ENCODE results near the gene RNF38. TPM values are rescaled to one million over a fixed set of nuclear protein-coding genes. Genes with fewer than 3 reads are reported as not detected.
"Not testable (repeated sequence)": the region's sequence is repeated elsewhere in the genome, so short reads cannot be mapped to it uniquely, and the experiment has no call there.

RNF38 gene
- total and polyA plus RNA-seq, 2 donors (not counting 3 experiments of a cell fraction or from before 2014, with no cell fraction given) = 36.7 to 47.2 TPM

DNA sequence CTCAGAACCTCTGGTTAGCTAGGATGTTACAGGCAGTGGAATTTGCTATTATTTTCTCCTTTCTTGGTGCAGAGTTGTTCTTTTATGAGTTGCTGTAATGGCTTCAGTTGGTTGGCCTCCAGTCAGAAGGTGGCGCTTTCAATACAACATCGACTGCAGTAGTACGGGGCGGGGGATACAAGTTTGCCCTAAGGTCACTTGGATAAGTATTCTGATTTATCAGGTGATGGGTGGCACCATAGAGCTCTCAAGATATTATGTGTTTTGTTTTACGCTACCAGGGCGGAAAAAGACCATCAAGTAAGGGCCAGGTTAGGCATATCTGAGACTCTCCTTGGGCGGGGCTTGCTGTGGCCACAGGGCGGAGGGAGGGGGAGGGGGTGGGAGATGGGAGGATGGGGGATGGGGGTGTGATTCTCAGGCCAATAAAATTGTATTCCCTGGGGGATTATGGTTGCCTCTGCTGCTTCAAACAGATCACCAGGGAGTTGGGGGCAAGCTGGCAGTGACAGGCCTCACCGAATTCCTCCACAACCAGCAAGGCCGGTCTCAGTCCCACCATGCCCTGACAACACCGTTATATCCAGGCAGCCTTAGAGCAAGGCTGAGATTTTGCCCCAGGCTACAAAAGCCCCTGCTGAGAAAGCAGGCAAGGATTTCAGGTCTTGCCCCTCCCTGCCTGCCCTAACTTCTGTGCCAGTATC lies 15.9 kb upstream of the RNF38 start:
- dilution Hi-C loops (cut with MboI; ENCODE audit: extremely low pct_ligation_motif_present, low sequenced_read_pairs) = no loop called here

DNA sequence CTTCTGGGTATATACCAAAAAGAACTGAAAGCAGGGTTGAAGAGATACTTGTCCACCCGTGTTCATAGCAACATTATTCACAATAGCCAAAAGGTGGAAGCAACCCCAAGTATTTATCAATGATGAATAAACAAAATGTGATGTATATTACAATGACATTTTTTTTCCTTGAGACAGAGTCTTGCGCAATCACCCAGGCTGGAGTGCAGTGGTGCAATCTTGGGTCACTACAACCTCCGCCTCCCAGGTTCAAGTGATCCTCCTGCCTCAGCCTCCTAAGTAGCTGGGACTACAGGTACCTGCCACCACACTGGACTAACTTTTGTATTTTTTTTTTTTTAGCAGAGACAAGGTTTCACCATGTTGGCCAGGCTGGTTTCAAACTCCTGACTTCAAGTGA lies 11.3 kb upstream of the RNF38 start:
- H4K20me1 ChIP-seq (replicated peaks; ENCODE audit: control insufficient read depth, extremely low read depth, insufficient read depth, low read length); H3K9me3 ChIP-seq (replicated peaks; ENCODE audit: control insufficient read depth, insufficient read depth, low read length); POLR2A ChIA-PET; H3K36me3 ChIP-seq (ENCODE audit: control insufficient read depth in 2 of 2, extremely low read depth in 1 of 2, insufficient read depth in 2 of 2, low read length in 2 of 2); H2AFZ ChIP-seq (ENCODE audit: low read depth, low read length); intact Hi-C loops (cut with micrococcal nuclease); H3K79me2 ChIP-seq (ENCODE audit: control insufficient read depth, insufficient read depth, low read length); FAIRE-seq; dilution Hi-C loops (cut with MboI; ENCODE audit: extremely low pct_ligation_motif_present, low sequenced_read_pairs); CTCF ChIA-PET; H3K4me2 ChIP-seq (ENCODE audit: insufficient read depth, low read length); H3K9me1 ChIP-seq (replicated peaks; ENCODE audit: control insufficient read depth, extremely low read depth, insufficient read depth, low read length); H3K4me1 ChIP-seq (ENCODE audit: control insufficient read depth, extremely low read depth, insufficient read depth, low read length); BruUV-seq (replicated peaks); H3K27ac ChIP-seq (ENCODE audit: insufficient read depth, low read depth, low read length); H3K27me3 ChIP-seq (ENCODE audit: control insufficient read depth in 2 of 2, insufficient read depth in 2 of 2, low read length in 2 of 2); H3K4me3 ChIP-seq (replicated peaks in 1 of 3; ENCODE audit: insufficient read depth in 1 of 3, low read depth in 1 of 3, low read length in 3 of 3); H3K9ac ChIP-seq (replicated peaks; ENCODE audit: extremely low read depth, insufficient read depth, low read length); DNase-seq (ENCODE audit: low read depth, low spot score): not testable (repeated sequence)

More for the DNA sequence above, 15.9 kb upstream of the RNF38 start:
- H3K79me2 ChIP-seq (ENCODE audit: control insufficient read depth, insufficient read depth, low read length) = peaks cover 9% of the 10 kb centered on the region
- no peaks in the 10 kb centered on the region for H3K27me3 ChIP-seq (ENCODE audit: control insufficient read depth in 2 of 2, insufficient read depth in 2 of 2, low read length in 2 of 2)
- H3K9me3 ChIP-seq (replicated peaks; ENCODE audit: control insufficient read depth, insufficient read depth, low read length) = no peaks in the 10 kb centered on the region
- H2AFZ ChIP-seq (ENCODE audit: low read depth, low read length) = no peak overlapping the region
- H3K4me3 ChIP-seq (replicated peaks in 1 of 3; ENCODE audit: insufficient read depth in 1 of 3, low read depth in 1 of 3, low read length in 3 of 3) = no peak overlapping the region
- no peak overlapping the region for H3K9ac ChIP-seq (replicated peaks; ENCODE audit: extremely low read depth, insufficient read depth, low read length)
- peaks cover 10% of the 10 kb centered on the region for H3K4me1 ChIP-seq (ENCODE audit: control insufficient read depth, extremely low read depth, insufficient read depth, low read length)
- H4K20me1 ChIP-seq (replicated peaks; ENCODE audit: control insufficient read depth, extremely low read depth, insufficient read depth, low read length) = peaks cover 2% of the 10 kb centered on the region
- H3K9me1 ChIP-seq (replicated peaks; ENCODE audit: control insufficient read depth, extremely low read depth, insufficient read depth, low read length) = no peaks in the 10 kb centered on the region
- intact Hi-C loops (cut with micrococcal nuclease) = no loop called here
- no TSS peak for BruUV-seq (replicated peaks)
- no peak overlapping the region for H3K27ac ChIP-seq (ENCODE audit: insufficient read depth, low read depth, low read length)
- ChIA-PET POLR2A (no interaction called here), CTCF (interaction anchor here (1.2 to 5.1 kb wide), 2 partner anchors 8 to 34 kb away, joined by 3 to 26 read pairs; no protein-coding TSS in a partner anchor)
- H3K4me2 ChIP-seq (ENCODE audit: insufficient read depth, low read length) = no peak overlapping the region
- no peaks in the 10 kb centered on the region for H3K36me3 ChIP-seq (ENCODE audit: control insufficient read depth in 2 of 2, extremely low read depth in 1 of 2, insufficient read depth in 2 of 2, low read length in 2 of 2)
- FAIRE-seq (no peak), DNase-seq (ENCODE audit: low read depth, low spot score) (no peak)
- no peak for TF ChIP-seq JUN (IDR thresholded peaks at IDR 0.05; ENCODE audit: borderline replicate concordance, insufficient read depth, insufficient read length, low read depth)
- TF ChIP-seq, protein P1, sequence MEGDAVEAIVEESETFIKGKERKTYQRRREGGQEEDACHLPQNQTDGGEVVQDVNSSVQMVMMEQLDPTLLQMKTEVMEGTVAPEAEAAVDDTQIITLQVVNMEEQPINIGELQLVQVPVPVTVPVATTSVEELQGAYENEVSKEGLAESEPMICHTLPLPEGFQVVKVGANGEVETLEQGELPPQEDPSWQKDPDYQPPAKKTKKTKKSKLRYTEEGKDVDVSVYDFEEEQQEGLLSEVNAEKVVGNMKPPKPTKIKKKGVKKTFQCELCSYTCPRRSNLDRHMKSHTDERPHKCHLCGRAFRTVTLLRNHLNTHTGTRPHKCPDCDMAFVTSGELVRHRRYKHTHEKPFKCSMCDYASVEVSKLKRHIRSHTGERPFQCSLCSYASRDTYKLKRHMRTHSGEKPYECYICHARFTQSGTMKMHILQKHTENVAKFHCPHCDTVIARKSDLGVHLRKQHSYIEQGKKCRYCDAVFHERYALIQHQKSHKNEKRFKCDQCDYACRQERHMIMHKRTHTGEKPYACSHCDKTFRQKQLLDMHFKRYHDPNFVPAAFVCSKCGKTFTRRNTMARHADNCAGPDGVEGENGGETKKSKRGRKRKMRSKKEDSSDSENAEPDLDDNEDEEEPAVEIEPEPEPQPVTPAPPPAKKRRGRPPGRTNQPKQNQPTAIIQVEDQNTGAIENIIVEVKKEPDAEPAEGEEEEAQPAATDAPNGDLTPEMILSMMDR (IDR thresholded peaks at IDR 0.05; ENCODE audit: extremely low read depth in 1 of 2, insufficient read depth in 1 of 2, low read depth in 1 of 2, low read length in 2 of 2) = no peak
- TF ChIP-seq MYC (IDR thresholded peaks at IDR 0.05; ENCODE audit: low read depth, low read length) = no peak
- TF ChIP-seq POLR2A (IDR thresholded peaks at IDR 0.05; ENCODE audit: low read depth, low read length) = no peak
- no peak for TF ChIP-seq GATA2 (IDR thresholded peaks at IDR 0.05; ENCODE audit: insufficient read depth, insufficient read length, low read depth, low read length)
- TF ChIP-seq POLR2AphosphoS5 (IDR thresholded peaks at IDR 0.05; ENCODE audit: insufficient read depth, low read depth, low read length) = no peak

DNA sequence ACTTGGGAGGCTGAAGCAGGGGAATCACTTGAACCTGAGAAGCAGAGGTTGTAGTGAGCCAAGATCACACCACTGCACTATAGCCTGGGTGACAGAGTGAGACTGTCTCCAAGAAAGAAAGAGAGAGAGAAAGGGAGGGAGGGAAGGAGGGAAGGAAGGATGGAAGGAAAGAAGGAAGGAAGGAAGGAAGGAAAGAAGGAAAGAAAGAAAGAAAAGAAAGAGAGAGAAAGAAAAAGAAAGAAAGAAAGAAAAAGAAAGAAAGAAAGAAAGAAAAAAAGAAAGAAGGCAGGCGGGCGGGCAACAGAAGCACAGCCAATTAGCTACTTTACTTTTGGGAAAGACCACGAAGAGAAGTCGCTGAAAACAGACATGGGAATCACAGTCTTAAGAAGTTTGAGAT lies 9.0 kb upstream of the RNF38 start:
- BruUV-seq (replicated peaks); FAIRE-seq; H3K27me3 ChIP-seq (ENCODE audit: control insufficient read depth in 2 of 2, insufficient read depth in 2 of 2, low read length in 2 of 2); H2AFZ ChIP-seq (ENCODE audit: low read depth, low read length); H3K4me2 ChIP-seq (ENCODE audit: insufficient read depth, low read length); H4K20me1 ChIP-seq (replicated peaks; ENCODE audit: control insufficient read depth, extremely low read depth, insufficient read depth, low read length); H3K9me3 ChIP-seq (replicated peaks; ENCODE audit: control insufficient read depth, insufficient read depth, low read length); H3K27ac ChIP-seq (ENCODE audit: insufficient read depth, low read depth, low read length); intact Hi-C loops (cut with micrococcal nuclease); H3K4me3 ChIP-seq (replicated peaks in 1 of 3; ENCODE audit: insufficient read depth in 1 of 3, low read depth in 1 of 3, low read length in 3 of 3); POLR2A ChIA-PET; dilution Hi-C loops (cut with MboI; ENCODE audit: extremely low pct_ligation_motif_present, low sequenced_read_pairs); H3K9me1 ChIP-seq (replicated peaks; ENCODE audit: control insufficient read depth, extremely low read depth, insufficient read depth, low read length); H3K36me3 ChIP-seq (ENCODE audit: control insufficient read depth in 2 of 2, extremely low read depth in 1 of 2, insufficient read depth in 2 of 2, low read length in 2 of 2); H3K9ac ChIP-seq (replicated peaks; ENCODE audit: extremely low read depth, insufficient read depth, low read length); DNase-seq (ENCODE audit: low read depth, low spot score); H3K4me1 ChIP-seq (ENCODE audit: control insufficient read depth, extremely low read depth, insufficient read depth, low read length): not testable (repeated sequence)
- H3K79me2 ChIP-seq (ENCODE audit: control insufficient read depth, insufficient read depth, low read length) = peaks cover 16% of the 10 kb centered on the region
- CTCF ChIA-PET = interaction anchor here (0.6 to 5.0 kb wide), 8 partner anchors 8 to 458 kb away, joined by 3 to 219 read pairs (median 15); no protein-coding TSS in a partner anchor
